ENCODE data around the gene MS4A12. TPM values are rescaled to one million over a fixed set of nuclear protein-coding genes. Genes with fewer than 3 reads are reported as not detected.
"Not testable (repeated sequence)": the region's sequence is repeated elsewhere in the genome, so short reads cannot be mapped to it uniquely, and the experiment has no call there.

Gene MS4A12
- total and polyA plus RNA-seq, 8 donors, result 1.1 to 4.6 (median 2.9) TPM; not detected in 5

DNA sequence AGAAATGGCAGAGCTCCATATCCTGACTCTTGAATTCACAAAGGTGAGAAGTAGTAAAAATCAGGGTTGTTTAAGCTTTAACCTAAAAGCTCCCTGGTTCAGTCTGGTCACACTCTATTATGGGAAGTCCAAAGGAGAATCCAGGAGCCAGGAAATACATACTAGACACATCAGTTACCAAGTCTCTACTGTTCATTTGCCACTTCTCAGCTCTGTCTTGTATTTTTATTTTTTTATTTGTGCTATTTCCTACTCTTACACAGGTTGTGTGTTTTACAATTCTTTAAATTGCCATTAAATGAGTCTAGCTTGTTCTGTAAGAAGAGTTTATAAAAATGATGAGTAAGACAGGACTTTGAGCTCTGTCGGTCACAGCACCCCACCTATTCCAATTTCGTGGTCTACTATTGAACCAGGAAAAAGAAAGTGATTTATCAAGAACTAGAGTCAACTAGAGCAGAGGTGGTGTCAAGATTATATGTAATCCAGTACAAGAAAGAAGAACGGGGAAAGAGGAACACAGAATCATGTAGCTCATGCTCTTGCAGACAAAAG lies 9.7 kb downstream of the MS4A12 start:
- Histone ChIP-seq H3K27me3 (no peaks in the 10 kb centered on the region), H3K9me3 (no peaks in the 10 kb centered on the region), H3K4me3 (no peak overlapping the region), H3K4me1 (no peaks in the 10 kb centered on the region), H3K27ac (peak overlapping the region in 1 of 5 donors; percentile 41), H3K36me3 (no peaks in the 10 kb centered on the region)
- intact Hi-C loops (cut with DNase I; ENCODE audit: low total_unique reads), result no loop called here
- 41 to 58% (median 53%) methylated on average over 3 of the region's 3 CpGs for WGBS, 5 donors
- DNase-seq, result peak in 1 of 2 donors; percentile 34
- TF ChIP-seq EP300 (IDR thresholded peaks at IDR 0.05), result no peak
- TF ChIP-seq POLR2A (IDR thresholded peaks at IDR 0.05), result no peak
- no peak for TF ChIP-seq POLR2AphosphoS5 (IDR thresholded peaks at IDR 0.05)
- TF ChIP-seq, protein P1, sequence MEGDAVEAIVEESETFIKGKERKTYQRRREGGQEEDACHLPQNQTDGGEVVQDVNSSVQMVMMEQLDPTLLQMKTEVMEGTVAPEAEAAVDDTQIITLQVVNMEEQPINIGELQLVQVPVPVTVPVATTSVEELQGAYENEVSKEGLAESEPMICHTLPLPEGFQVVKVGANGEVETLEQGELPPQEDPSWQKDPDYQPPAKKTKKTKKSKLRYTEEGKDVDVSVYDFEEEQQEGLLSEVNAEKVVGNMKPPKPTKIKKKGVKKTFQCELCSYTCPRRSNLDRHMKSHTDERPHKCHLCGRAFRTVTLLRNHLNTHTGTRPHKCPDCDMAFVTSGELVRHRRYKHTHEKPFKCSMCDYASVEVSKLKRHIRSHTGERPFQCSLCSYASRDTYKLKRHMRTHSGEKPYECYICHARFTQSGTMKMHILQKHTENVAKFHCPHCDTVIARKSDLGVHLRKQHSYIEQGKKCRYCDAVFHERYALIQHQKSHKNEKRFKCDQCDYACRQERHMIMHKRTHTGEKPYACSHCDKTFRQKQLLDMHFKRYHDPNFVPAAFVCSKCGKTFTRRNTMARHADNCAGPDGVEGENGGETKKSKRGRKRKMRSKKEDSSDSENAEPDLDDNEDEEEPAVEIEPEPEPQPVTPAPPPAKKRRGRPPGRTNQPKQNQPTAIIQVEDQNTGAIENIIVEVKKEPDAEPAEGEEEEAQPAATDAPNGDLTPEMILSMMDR (IDR thresholded peaks at IDR 0.05), result no peak

DNA sequence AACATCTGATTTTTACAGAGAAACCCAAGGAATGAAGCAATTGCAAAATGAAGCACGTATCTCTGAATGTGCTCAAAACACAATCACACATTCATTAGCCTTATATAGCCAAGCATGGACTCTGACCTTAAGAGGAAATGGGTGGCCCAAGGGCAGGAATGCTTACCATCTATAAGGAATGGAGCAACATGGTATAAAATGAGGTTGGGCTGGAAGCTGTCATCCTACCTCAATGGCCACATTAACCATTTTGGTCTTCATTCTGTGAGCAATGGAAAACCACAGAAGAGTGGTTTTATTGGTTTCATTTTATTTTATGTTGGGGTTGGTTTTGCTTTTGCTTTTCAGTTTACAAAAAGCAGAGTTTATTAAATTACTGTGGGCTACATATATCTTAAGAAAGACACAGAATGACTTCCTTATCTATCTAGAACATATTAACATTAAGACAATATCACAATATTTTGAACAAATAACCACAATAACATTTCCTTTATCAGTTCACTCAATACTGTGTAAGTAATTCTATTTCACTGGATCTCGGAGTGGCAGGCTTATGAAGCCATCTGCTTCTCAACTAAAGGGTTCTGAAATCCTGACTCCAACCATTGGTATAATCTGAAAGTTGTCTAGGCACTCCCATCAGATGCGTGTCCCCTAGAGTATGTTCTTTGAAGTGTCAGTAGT lies 11.8 kb downstream of the MS4A12 start:
- TF ChIP-seq EP300 (IDR thresholded peaks at IDR 0.05), result no peak
- no peak for TF ChIP-seq POLR2A (IDR thresholded peaks at IDR 0.05)
- TF ChIP-seq, protein P1 (IDR thresholded peaks at IDR 0.05), result no peak
- Histone ChIP-seq H3K27me3 (no peaks in the 10 kb centered on the region), H3K9me3 (no peaks in the 10 kb centered on the region), H3K4me1 (no peaks in the 10 kb centered on the region), H3K27ac (no peak overlapping the region), H3K36me3 (no peaks in the 10 kb centered on the region), H3K4me3 (no peak overlapping the region)
- intact Hi-C loops (cut with DNase I; ENCODE audit: low total_unique reads), result no loop called here
- WGBS, 5 donors, result 57 to 69% (median 61%) methylated on average over 3 of the region's 3 CpGs
- DNase-seq, result no peak

DNA sequence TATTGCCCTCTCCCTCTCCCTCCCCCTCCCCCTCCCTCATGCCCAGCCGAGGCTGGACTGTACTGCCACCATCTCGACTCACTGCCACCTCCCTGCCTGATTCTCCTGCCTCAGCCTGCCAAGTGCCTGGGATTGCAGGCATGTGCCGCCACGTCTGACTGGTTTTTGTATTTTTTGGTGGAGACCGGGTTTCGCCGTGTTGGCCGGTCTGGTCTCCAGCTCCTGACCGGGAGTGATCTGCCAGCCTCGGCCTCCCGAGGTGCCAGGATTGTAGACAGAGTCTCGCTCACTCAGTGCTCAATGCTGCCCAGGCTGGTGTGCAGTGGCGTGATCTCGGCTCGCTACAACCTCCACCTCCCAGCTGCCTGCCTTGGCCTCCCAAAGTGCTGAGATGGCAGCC lies 17.0 kb downstream of the MS4A12 start:
- intact Hi-C loops (cut with DNase I; ENCODE audit: low total_unique reads); H3K27ac ChIP-seq; H3K9me3 ChIP-seq; H3K36me3 ChIP-seq; H3K27me3 ChIP-seq; H3K4me3 ChIP-seq; H3K4me1 ChIP-seq; DNase-seq: not testable (repeated sequence)
- 78 to 84% (median 81%) methylated on average over 10 to 15 of the region's 15 CpGs for WGBS, 5 donors

DNA sequence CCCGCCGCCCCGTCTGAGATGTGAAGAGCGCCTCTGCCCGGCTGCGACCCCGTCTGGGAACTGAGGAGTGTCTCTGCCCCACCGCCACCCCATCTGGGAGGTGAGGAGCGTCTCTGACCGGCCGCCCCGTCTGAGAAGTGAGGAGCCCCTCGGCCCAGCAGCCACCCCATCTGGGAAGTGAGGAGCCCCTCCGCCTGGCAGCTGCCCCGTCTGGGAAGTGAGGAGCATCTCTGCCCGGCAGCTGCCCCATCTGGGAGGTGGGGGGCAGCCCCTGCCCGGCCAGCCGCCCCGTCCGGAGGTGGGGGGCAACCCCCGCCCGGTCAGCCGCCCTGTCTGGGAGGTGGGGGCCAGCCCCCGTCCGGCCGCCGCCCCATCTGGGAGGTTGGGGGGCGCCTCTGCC lies 17.6 kb downstream of the MS4A12 start:
- H3K27ac ChIP-seq; H3K4me1 ChIP-seq; H3K9me3 ChIP-seq; H3K36me3 ChIP-seq; H3K27me3 ChIP-seq; H3K4me3 ChIP-seq; intact Hi-C loops (cut with DNase I; ENCODE audit: low total_unique reads); DNase-seq: not testable (repeated sequence)
- WGBS, 5 donors, result 93 to 99% (median 95%) methylated on average over 11 to 28 of the region's 28 CpGs

DNA sequence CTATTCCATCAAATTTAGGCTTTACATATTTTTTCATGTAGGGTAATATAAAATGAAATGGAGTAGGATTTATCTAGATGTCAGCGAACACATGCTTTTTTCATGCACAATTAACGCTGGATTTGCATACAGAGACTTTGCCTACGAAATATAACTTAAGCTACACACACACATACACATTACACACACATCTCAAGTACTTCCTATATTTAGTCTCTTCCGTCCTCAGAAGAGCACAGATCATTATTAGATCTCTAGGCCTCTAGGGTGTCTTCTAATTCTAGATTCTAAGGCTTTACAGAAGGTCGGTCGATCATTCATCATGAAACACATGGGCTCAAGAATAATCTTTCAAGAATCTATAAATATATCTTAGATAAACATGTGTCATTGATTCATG lies 18.8 kb downstream of the MS4A12 start:
- Histone ChIP-seq H3K9me3 (no peaks in the 10 kb centered on the region), H3K36me3 (no peaks in the 10 kb centered on the region), H3K27me3 (no peaks in the 10 kb centered on the region), H3K27ac (no peak overlapping the region), H3K4me3 (no peak overlapping the region), H3K4me1 (no peaks in the 10 kb centered on the region)
- WGBS, 5 donors, result 63 to 74% (median 69%) methylated on average over 6 of the region's 6 CpGs
- DNase-seq, result peak in 1 of 2 donors; percentile 3
- intact Hi-C loops (cut with DNase I; ENCODE audit: low total_unique reads), result no loop called here
- TF ChIP-seq, protein P1 (IDR thresholded peaks at IDR 0.05), result no peak
- TF ChIP-seq EP300 (IDR thresholded peaks at IDR 0.05), result no peak
- no peak for TF ChIP-seq POLR2A (IDR thresholded peaks at IDR 0.05)
- no peak for TF ChIP-seq POLR2AphosphoS5 (IDR thresholded peaks at IDR 0.05)

Data from stomach (tissue), 9 donors.